SK-N-SH treated with all-trans-retinoic acid at 6 μM for 48 hours (cell line): Measurements from ENCODE around the gene AHCTF1.

Experiments used
- ATAC-seq: fragments of 200-7000 bp; cut with Tn5 transposase; 3 replicates; pipeline ENCODE4 v1.9.1; 2020; ENCODE audit warnings: mild to moderate bottlenecking, moderate library complexity
- ARNTL ChIP-seq: fragments of 450-650 bp; formaldehyde crosslinking; IDR thresholded peaks from 2 replicates; pipeline ENCODE4 v1.5.0; 2020; ENCODE audit warnings: low read depth, mild to moderate bottlenecking, moderate library complexity, borderline replicate concordance
- BACH2 ChIP-seq: fragments of 250-450 bp; sonication (Bioruptor Pico); IDR thresholded peaks from 2 replicates; pipeline ENCODE4 v1.9.0; 2021; ENCODE audit warnings: mild to moderate bottlenecking, borderline replicate concordance
- CREB5 ChIP-seq: fragments of 250-450 bp; sonication (Bioruptor Pico); IDR thresholded peaks from 2 replicates; pipeline ENCODE4 v1.5.1; 2020; ENCODE audit warnings: low read depth, mild to moderate bottlenecking, moderate library complexity
- CSDC2 ChIP-seq: fragments of 250-450 bp; sonication (Bioruptor Pico); IDR thresholded peaks from 2 replicates; pipeline ENCODE4 v1.5.0; 2020; ENCODE audit warnings: mild to moderate bottlenecking, moderate library complexity
- CSRNP3 ChIP-seq: fragments of 250-450 bp; sonication (Bioruptor Pico); IDR thresholded peaks from 2 replicates; pipeline ENCODE4 v1.5.1; 2021; ENCODE audit warnings: mild to moderate bottlenecking, moderate library complexity
- ESRRG ChIP-seq: fragments of 250-450 bp; sonication (Bioruptor Pico); IDR thresholded peaks from 2 replicates; pipeline ENCODE4 v1.6.1; 2021; ENCODE audit warnings: mild to moderate bottlenecking
- GLIS3 ChIP-seq: fragments of 250-450 bp; sonication (Bioruptor Pico); IDR thresholded peaks from 2 replicates; pipeline ENCODE4 v1.5.0; 2020; ENCODE audit warnings: mild to moderate bottlenecking, moderate library complexity
- OSR1 ChIP-seq: fragments of 250-450 bp; sonication (Bioruptor Pico); IDR thresholded peaks from 2 replicates; pipeline ENCODE4 v1.8.0; 2022; ENCODE audit warnings: moderate library complexity, mild to moderate bottlenecking, inconsistent platforms
- PATZ1 ChIP-seq: fragments of 250-450 bp; sonication (Bioruptor Pico); IDR thresholded peaks from 2 replicates; pipeline ENCODE4 v1.8.0; 2020; ENCODE audit warnings: mild to moderate bottlenecking, moderate library complexity, borderline replicate concordance
- POU6F1 ChIP-seq: fragments of 250-450 bp; sonication (Bioruptor Pico); IDR thresholded peaks from 2 replicates; pipeline ENCODE4 v1.8.0; 2021; ENCODE audit warnings: low read depth, mild to moderate bottlenecking, moderate library complexity, borderline replicate concordance
- PPARA ChIP-seq: fragments of 250-450 bp; sonication (Bioruptor Pico); IDR thresholded peaks from 2 replicates; pipeline ENCODE4 v1.5.0; 2020; ENCODE audit warnings: mild to moderate bottlenecking, borderline replicate concordance
- RARB ChIP-seq: fragments of 250-450 bp; sonication (Bioruptor Pico); IDR thresholded peaks from 2 replicates; pipeline ENCODE4 v1.8.0; 2021; ENCODE audit warnings: mild to moderate bottlenecking, moderate library complexity
- SNAI2 ChIP-seq: fragments of 250-450 bp; sonication (Bioruptor Pico); IDR thresholded peaks from 2 replicates; pipeline ENCODE4 v1.5.0; 2020; ENCODE audit warnings: mild to moderate bottlenecking, moderate library complexity
- TCF4 ChIP-seq: fragments of 250-450 bp; sonication (Bioruptor Pico); IDR thresholded peaks from 2 replicates; pipeline ENCODE4 v1.8.0; 2021; ENCODE audit warnings: mild to moderate bottlenecking, moderate library complexity, borderline replicate concordance
- TOX ChIP-seq: fragments of 250-450 bp; sonication (Bioruptor Pico); IDR thresholded peaks from 2 replicates; pipeline ENCODE4 v1.8.0; 2021; ENCODE audit warnings: mild to moderate bottlenecking, moderate library complexity, borderline replicate concordance
- TSHZ2 ChIP-seq: fragments of 250-450 bp; sonication (Bioruptor Pico); IDR thresholded peaks from 2 replicates; pipeline ENCODE4 v1.5.0; 2020; ENCODE audit warnings: mild to moderate bottlenecking, moderate library complexity
- ZC3H10 ChIP-seq: fragments of 250-450 bp; sonication (Bioruptor Pico); IDR thresholded peaks from 2 replicates; pipeline ENCODE4 v1.5.1; 2021; ENCODE audit warnings: mild to moderate bottlenecking, moderate library complexity
- ZFP3 ChIP-seq: fragments of 250-450 bp; sonication (Bioruptor Pico); IDR thresholded peaks from 2 replicates; pipeline ENCODE4 v1.5.0; 2020; ENCODE audit warnings: mild to moderate bottlenecking, moderate library complexity
- ZFP30 ChIP-seq: fragments of 450-650 bp; formaldehyde crosslinking; IDR thresholded peaks from 2 replicates; pipeline ENCODE4 v1.5.0; 2022; ENCODE audit warnings: mild to moderate bottlenecking, moderate library complexity
- ZNF565 ChIP-seq: fragments of 450-650 bp; formaldehyde crosslinking; conservative IDR thresholded peaks from 2 replicates; pipeline ENCODE4 v1.5.0; 2020; ENCODE audit warnings: low read depth, mild to moderate bottlenecking, moderate library complexity
- ZNF8 ChIP-seq: fragments of 450-650 bp; formaldehyde crosslinking; IDR thresholded peaks from 2 replicates; pipeline ENCODE4 v1.5.0; 2020; ENCODE audit warnings: mild to moderate bottlenecking, moderate library complexity

The AHCTF1 gene

GRCh38 chr1:246831543-246831942, 100.2 kb downstream of the AHCTF1 start:
- ATAC-seq, result no peak
- TF ChIP-seq CSDC2 (CRISPR knock-in tag), result no peak

GRCh38 chr1:246828818-246829217, 102.9 kb downstream of the AHCTF1 start:
- ATAC-seq, result no peak
- TF ChIP-seq GLIS3 (CRISPR knock-in tag) (no peak), ESRRG (CRISPR knock-in tag) (no peak), POU6F1 (no peak), CREB5 (CRISPR knock-in tag) (no peak), OSR1 (CRISPR knock-in tag) (no peak), PATZ1 (CRISPR knock-in tag) (no peak), ZFP3 (CRISPR knock-in tag) (no peak), RARB (no peak), ZC3H10 (CRISPR knock-in tag) (no peak), SNAI2 (no peak), TOX (CRISPR knock-in tag) (no peak), TSHZ2 (no peak), CSRNP3 (CRISPR knock-in tag) (no peak), TCF4 (CRISPR knock-in tag) (no peak), ZNF8 (CRISPR knock-in tag) (no peak), ARNTL (CRISPR knock-in tag) (no peak), PPARA (CRISPR knock-in tag) (no peak)

- no peak for ATAC-seq
- no peak for TF ChIP-seq BACH2
- TF ChIP-seq ARNTL (CRISPR knock-in tag), result no peak
- TF ChIP-seq ZNF565 (CRISPR knock-in tag), result no peak
- no peak for TF ChIP-seq PPARA (CRISPR knock-in tag)
- TF ChIP-seq TCF4 (CRISPR knock-in tag), result no peak
- TF ChIP-seq RARB, result no peak
- no peak for TF ChIP-seq TOX (CRISPR knock-in tag)
- no peak for TF ChIP-seq SNAI2
- no peak for TF ChIP-seq ESRRG (CRISPR knock-in tag)
- TF ChIP-seq CREB5 (CRISPR knock-in tag), result no peak
- no peak for TF ChIP-seq PATZ1 (CRISPR knock-in tag)
- no peak for TF ChIP-seq ZFP30
- TF ChIP-seq, all 23 proteins: peak for 0
These were observed 104.4 kb downstream of the AHCTF1 start for GRCh38 chr1:246827396-246827795.
